ENCODE measurements around the gene COL6A3. TPM values are rescaled to one million over a fixed set of nuclear protein-coding genes. Genes with fewer than 3 reads are reported as not detected.

COL6A3 gene
- total RNA-seq, 1 donor from 2014 or later: 0.41 TPM

- Histone ChIP-seq H3K4me1 (no peaks in the 10 kb centered on the region), H4K20me1 (ENCODE audit: low read depth) (no peaks in the 10 kb centered on the region), H3F3A (ENCODE audit: low read depth) (no peaks in the 10 kb centered on the region), H3K4me3 (no peak overlapping the region), H3K36me3 (no peaks in the 10 kb centered on the region), H2AFZ (replicated peaks) (no peak overlapping the region), H3K79me2 (ENCODE audit: low read depth) (no peaks in the 10 kb centered on the region), H3K9ac (no peak overlapping the region), H3K27ac (no peak overlapping the region), H3K9me3 (ENCODE audit: low read depth) (no peaks in the 10 kb centered on the region), H3K4me2 (no peak overlapping the region), H3K27me3 (no peaks in the 10 kb centered on the region)
- Mint-ChIP-seq H3K4me3 (no peak overlapping the region), H3K9me3 (peaks cover 9% of the 10 kb centered on the region), H3K27ac (no peak overlapping the region), H3K27me3 (ENCODE audit: insufficient read depth, low read depth) (peaks cover 5% of the 10 kb centered on the region), H3K36me3 (no peaks in the 10 kb centered on the region), H3K4me1 (peaks cover 14% of the 10 kb centered on the region)
- no peak for DNase-seq (ENCODE audit: low spot score)
- TF ChIP-seq EZH2phosphoT487 (IDR thresholded peaks at IDR 0.05) (no peak), EZH2 (IDR thresholded peaks at IDR 0.05) (no peak), CTCF (IDR thresholded peaks at IDR 0.05) (no peak)
Observed at GRCh38 chr2:237278568-237278967, 135.4 kb downstream of the COL6A3 start.

GRCh38 chr2:237276716-237277490 is 137.1 kb downstream of the COL6A3 start:
- H3K27ac Mint-ChIP-seq: no peak overlapping the region
- no peak for DNase-seq (ENCODE audit: low spot score)
- H3K79me2 ChIP-seq (ENCODE audit: low read depth): no peaks in the 10 kb centered on the region
- H3K36me3 Mint-ChIP-seq: no peaks in the 10 kb centered on the region
- no peak overlapping the region for H3K4me3 ChIP-seq
- no peak for TF ChIP-seq CTCF (IDR thresholded peaks at IDR 0.05)
- TF ChIP-seq EZH2 (IDR thresholded peaks at IDR 0.05): no peak
- TF ChIP-seq EZH2phosphoT487 (IDR thresholded peaks at IDR 0.05): no peak
- H3K9ac ChIP-seq: no peak overlapping the region
- H3K27me3 Mint-ChIP-seq (ENCODE audit: insufficient read depth, low read depth): peaks cover 5% of the 10 kb centered on the region
- no peak overlapping the region for H3K4me2 ChIP-seq
- H2AFZ ChIP-seq (replicated peaks): no peak overlapping the region
- H3F3A ChIP-seq (ENCODE audit: low read depth): no peaks in the 10 kb centered on the region
- peaks cover 10% of the 10 kb centered on the region for H3K4me1 Mint-ChIP-seq
- no peaks in the 10 kb centered on the region for H3K4me1 ChIP-seq
- H3K4me3 Mint-ChIP-seq: no peak overlapping the region
- peaks cover 9% of the 10 kb centered on the region for H3K9me3 Mint-ChIP-seq
- no peaks in the 10 kb centered on the region for H3K9me3 ChIP-seq (ENCODE audit: low read depth)
- H3K27ac ChIP-seq: no peak overlapping the region
- no peaks in the 10 kb centered on the region for H4K20me1 ChIP-seq (ENCODE audit: low read depth)
- no peaks in the 10 kb centered on the region for H3K27me3 ChIP-seq
- H3K36me3 ChIP-seq: no peaks in the 10 kb centered on the region

Other genes with a start within 250 kb of the COL6A3 start
- gene MLPH, start 73.1 kb upstream of the COL6A3 start, total RNA-seq (ENCODE audit: low replicate concordance): not detected in 2 replicates
- not detected in 2 replicates for gene PRLH, start 152.4 kb upstream of the COL6A3 start, total RNA-seq (ENCODE audit: low replicate concordance)
- gene RAB17, start 176.6 kb upstream of the COL6A3 start, total RNA-seq (ENCODE audit: low replicate concordance): 0.43 TPM in 1 of 2 replicates, not detected in the other
- 18.9 and 40.7 TPM in 2 replicates for gene LRRFIP1, start 213.4 kb upstream of the COL6A3 start, total RNA-seq (ENCODE audit: low replicate concordance)

All from neural progenitor cell (in vitro differentiated cells).